Measurements from ENCODE around the gene SPOCD1.

DNA sequence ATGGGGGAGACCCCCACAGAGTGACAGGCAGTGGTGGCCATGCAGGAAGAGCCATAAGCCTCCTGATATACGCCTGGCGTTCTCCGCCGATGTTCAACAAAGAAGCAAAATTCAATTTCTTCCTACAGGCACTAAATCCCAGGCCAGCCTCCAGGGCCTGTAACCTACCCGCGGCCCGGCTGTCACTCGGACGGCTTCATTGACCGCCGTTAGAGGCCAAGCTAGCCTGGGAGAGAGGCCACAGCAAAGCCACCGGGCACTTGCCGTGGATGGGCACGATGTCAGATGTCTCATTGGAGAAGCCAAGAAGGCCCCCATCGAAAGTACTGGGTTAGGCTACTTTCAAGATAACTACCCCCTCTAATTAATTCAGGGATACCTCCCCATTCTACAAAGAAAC, 61.4 kb downstream of the SPOCD1 start:
- TF ChIP-seq, protein P1, sequence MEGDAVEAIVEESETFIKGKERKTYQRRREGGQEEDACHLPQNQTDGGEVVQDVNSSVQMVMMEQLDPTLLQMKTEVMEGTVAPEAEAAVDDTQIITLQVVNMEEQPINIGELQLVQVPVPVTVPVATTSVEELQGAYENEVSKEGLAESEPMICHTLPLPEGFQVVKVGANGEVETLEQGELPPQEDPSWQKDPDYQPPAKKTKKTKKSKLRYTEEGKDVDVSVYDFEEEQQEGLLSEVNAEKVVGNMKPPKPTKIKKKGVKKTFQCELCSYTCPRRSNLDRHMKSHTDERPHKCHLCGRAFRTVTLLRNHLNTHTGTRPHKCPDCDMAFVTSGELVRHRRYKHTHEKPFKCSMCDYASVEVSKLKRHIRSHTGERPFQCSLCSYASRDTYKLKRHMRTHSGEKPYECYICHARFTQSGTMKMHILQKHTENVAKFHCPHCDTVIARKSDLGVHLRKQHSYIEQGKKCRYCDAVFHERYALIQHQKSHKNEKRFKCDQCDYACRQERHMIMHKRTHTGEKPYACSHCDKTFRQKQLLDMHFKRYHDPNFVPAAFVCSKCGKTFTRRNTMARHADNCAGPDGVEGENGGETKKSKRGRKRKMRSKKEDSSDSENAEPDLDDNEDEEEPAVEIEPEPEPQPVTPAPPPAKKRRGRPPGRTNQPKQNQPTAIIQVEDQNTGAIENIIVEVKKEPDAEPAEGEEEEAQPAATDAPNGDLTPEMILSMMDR (IDR thresholded peaks at IDR 0.05) = no peak
- no peak for TF ChIP-seq HOXB5 (CRISPR knock-in tag; IDR thresholded peaks at IDR 0.05)
- TF ChIP-seq, protein P2, sequence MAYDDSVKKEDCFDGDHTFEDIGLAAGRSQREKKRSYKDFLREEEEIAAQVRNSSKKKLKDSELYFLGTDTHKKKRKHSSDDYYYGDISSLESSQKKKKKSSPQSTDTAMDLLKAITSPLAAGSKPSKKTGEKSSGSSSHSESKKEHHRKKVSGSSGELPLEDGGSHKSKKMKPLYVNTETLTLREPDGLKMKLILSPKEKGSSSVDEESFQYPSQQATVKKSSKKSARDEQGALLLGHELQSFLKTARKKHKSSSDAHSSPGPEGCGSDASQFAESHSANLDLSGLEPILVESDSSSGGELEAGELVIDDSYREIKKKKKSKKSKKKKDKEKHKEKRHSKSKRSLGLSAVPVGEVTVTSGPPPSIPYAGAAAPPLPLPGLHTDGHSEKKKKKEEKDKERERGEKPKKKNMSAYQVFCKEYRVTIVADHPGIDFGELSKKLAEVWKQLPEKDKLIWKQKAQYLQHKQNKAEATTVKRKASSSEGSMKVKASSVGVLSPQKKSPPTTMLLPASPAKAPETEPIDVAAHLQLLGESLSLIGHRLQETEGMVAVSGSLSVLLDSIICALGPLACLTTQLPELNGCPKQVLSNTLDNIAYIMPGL (CRISPR knock-in tag; IDR thresholded peaks at IDR 0.05; ENCODE audit: borderline replicate concordance) = no peak
